Stimulated activated memory B cell treated with anti-CD40 and anti-IgM and Interleukin-4, amounts not matched to agents 10 μg/mL and 1 μg/mL and 100 μg/mL, for 72 hours (primary cell): ENCODE results near the gene RFTN1.

Source experiments
- ATAC-seq: fragments of 150-1000 bp; cut with Tn5 transposase; 2 replicates; pipeline ENCODE4 v1.10.0; 2021
- H3K27ac Mint-ChIP-seq: one replicate; pipeline ENCODE4 v1.8.0; 2022; ENCODE audit warnings: mild to moderate bottlenecking, mixed read lengths
- H3K27me3 Mint-ChIP-seq: one replicate; pipeline ENCODE4 v1.8.0; 2022; ENCODE audit warnings: mixed read lengths
- H3K36me3 Mint-ChIP-seq: one replicate; pipeline ENCODE4 v1.8.0; 2022; ENCODE audit warnings: mixed read lengths
- H3K4me1 Mint-ChIP-seq: one replicate; pipeline ENCODE4 v1.8.0; 2022; ENCODE audit warnings: mixed read lengths
- H3K4me3 Mint-ChIP-seq: one replicate; pipeline ENCODE4 v1.8.0; 2022; ENCODE audit warnings: mild to moderate bottlenecking, moderate library complexity, mixed read lengths
- H3K9me3 Mint-ChIP-seq: one replicate; pipeline ENCODE4 v1.8.0; 2022; ENCODE audit warnings: mixed read lengths

RFTN1 gene

DNA sequence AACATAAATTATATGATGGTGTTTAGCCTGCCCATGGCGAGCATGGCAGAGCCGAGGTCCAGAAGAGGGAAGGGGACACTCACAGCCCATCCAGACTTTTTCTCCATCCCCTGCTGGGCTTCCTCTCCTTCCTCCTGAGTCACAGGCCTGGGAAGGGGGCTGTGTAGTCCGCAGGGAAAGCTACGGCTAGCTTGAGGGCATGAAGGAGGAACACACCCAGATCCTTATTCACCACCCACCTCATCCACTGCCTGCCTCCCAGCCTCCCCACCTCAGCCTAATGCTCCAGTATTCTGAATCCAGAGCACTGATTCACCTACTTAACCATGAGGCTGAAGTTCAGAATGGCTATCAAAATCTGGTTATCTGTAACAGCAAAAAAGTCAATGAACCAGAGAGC, 150.7 kb downstream of the RFTN1 start:
- Mint-ChIP-seq H3K4me1 (peaks cover 43% of the 10 kb centered on the region), H3K36me3 (peaks cover 90% of the 10 kb centered on the region), H3K27ac (no peak overlapping the region), H3K27me3 (no peaks in the 10 kb centered on the region), H3K4me3 (no peak overlapping the region), H3K9me3 (no peaks in the 10 kb centered on the region)
- ATAC-seq = no peak

- Mint-ChIP-seq H3K9me3 (no peaks in the 10 kb centered on the region), H3K36me3 (peaks cover 88% of the 10 kb centered on the region), H3K4me3 (no peak overlapping the region), H3K4me1 (peaks cover 35% of the 10 kb centered on the region), H3K27me3 (no peaks in the 10 kb centered on the region), H3K27ac (no peak overlapping the region)
- no peak for ATAC-seq
Measured at GRCh38 chr3:16361087-16361486, 152.4 kb downstream of the RFTN1 start.

GRCh38 chr3:16359331-16359730, 154.2 kb downstream of the RFTN1 start:
- H3K27ac Mint-ChIP-seq = peak overlapping the region; percentile 5
- no peaks in the 10 kb centered on the region for H3K9me3 Mint-ChIP-seq
- peaks cover 88% of the 10 kb centered on the region for H3K36me3 Mint-ChIP-seq
- peaks cover 22% of the 10 kb centered on the region for H3K4me1 Mint-ChIP-seq
- H3K4me3 Mint-ChIP-seq = no peak overlapping the region
- H3K27me3 Mint-ChIP-seq = no peaks in the 10 kb centered on the region
- no peak for ATAC-seq

DNA sequence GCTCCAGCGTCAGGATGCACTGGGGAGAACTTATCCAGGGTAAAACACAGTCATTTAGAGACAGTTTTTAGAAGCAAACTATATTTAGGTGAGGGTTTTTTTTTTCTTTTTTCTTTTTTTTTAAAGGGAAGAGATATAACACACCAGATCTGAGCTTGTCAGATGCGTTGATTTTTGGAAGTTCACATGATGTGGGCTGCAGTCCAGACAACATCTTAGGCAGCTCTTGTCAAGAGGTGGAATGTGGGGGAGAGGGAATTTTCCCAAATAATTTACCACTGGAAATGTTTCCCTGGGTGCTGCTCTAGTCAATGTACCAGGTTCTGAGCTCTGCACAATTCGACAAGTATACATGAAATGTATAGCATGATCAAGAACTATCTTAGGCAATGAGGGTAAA, 155.2 kb downstream of the RFTN1 start:
- ATAC-seq = no peak
- Mint-ChIP-seq H3K9me3 (no peaks in the 10 kb centered on the region), H3K27me3 (no peaks in the 10 kb centered on the region), H3K36me3 (peaks cover 89% of the 10 kb centered on the region), H3K4me3 (no peak overlapping the region), H3K27ac (no peak overlapping the region), H3K4me1 (peaks cover 22% of the 10 kb centered on the region)

GRCh38 chr3:16357186-16358121, 156.0 kb downstream of the RFTN1 start:
- Mint-ChIP-seq H3K36me3 (peaks cover 89% of the 10 kb centered on the region), H3K4me3 (no peak overlapping the region), H3K9me3 (no peaks in the 10 kb centered on the region), H3K27me3 (no peaks in the 10 kb centered on the region), H3K27ac (peak overlapping the region; percentile 30), H3K4me1 (peaks cover 28% of the 10 kb centered on the region)
- ATAC-seq = no peak

DNA sequence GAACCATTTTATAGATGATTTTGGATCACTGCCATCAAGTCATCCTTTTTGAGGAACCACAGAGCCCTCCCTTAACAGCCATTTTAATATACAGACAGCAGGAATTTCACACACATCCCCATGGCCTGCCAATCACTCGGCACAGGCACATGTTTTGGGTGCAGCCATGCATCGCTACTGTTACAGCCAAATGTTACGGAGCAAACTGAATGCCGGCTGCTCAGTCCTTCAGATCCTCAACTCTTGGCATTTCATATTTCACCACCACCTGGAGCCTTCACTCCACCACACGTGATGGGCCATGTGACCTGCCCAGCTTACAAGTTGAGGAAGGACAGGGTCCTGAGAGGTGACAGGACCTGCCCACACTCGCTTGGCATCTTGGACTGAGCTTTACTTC, 157.7 kb downstream of the RFTN1 start:
- Mint-ChIP-seq H3K27me3 (no peaks in the 10 kb centered on the region), H3K4me1 (peaks cover 25% of the 10 kb centered on the region), H3K27ac (no peak overlapping the region), H3K9me3 (no peaks in the 10 kb centered on the region), H3K36me3 (peaks cover 79% of the 10 kb centered on the region), H3K4me3 (no peak overlapping the region)
- no peak for ATAC-seq

- Mint-ChIP-seq H3K27me3 (no peaks in the 10 kb centered on the region), H3K4me3 (no peak overlapping the region), H3K36me3 (peaks cover 88% of the 10 kb centered on the region), H3K9me3 (no peaks in the 10 kb centered on the region), H3K27ac (no peak overlapping the region), H3K4me1 (peaks cover 23% of the 10 kb centered on the region)
- no peak for ATAC-seq
Measured at GRCh38 chr3:16354291-16354690, 159.2 kb downstream of the RFTN1 start.

- H3K27ac Mint-ChIP-seq = peak overlapping the region; percentile 10
- ATAC-seq = no peak
- H3K4me1 Mint-ChIP-seq = peaks cover 26% of the 10 kb centered on the region
- no peaks in the 10 kb centered on the region for H3K9me3 Mint-ChIP-seq
- H3K36me3 Mint-ChIP-seq = peaks cover 88% of the 10 kb centered on the region
- no peaks in the 10 kb centered on the region for H3K27me3 Mint-ChIP-seq
- H3K4me3 Mint-ChIP-seq = no peak overlapping the region
Measured at GRCh38 chr3:16352428-16352827, 161.1 kb downstream of the RFTN1 start.

DNA sequence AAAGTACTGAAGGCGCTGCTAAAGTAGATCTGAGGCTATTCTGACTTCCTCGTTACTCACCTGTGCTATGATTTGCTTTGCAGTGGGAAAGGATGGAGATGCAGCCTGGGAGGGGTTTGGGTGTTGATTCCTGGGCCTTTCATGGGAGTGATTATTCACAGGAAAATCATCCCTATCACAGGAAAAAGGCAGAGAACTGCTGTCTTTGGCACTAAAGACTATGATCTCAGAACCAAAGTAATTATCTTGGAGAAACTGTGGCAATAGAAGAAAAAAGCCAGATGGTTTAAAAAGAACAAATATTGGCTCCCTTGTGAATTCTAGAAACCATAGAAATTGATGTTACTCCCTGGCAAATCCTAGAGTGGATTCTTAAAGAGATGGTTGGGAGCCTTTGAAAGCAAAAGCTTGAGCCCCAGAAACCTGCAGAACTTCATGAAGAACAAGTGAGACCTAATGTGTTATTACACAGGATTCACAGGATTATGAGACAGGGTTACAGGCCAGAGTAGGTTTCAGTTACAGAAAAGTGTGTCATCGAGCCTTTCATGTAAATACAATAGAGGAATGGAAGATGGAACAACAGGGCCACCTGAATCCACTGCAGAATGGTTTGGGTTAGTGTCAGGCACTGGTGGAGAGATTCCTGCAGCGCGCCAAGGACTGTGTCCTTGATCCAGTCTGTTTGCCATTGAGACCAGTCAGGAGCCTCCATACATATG, 162.7 kb downstream of the RFTN1 start:
- Mint-ChIP-seq H3K27me3 (no peaks in the 10 kb centered on the region), H3K27ac (no peak overlapping the region), H3K4me1 (peaks cover 18% of the 10 kb centered on the region), H3K4me3 (no peak overlapping the region), H3K36me3 (peaks cover 90% of the 10 kb centered on the region), H3K9me3 (no peaks in the 10 kb centered on the region)
- ATAC-seq = no peak

GRCh38 chr3:16349986-16350596, 163.4 kb downstream of the RFTN1 start:
- no peak for ATAC-seq
- Mint-ChIP-seq H3K27ac (no peak overlapping the region), H3K27me3 (no peaks in the 10 kb centered on the region), H3K36me3 (peaks cover 90% of the 10 kb centered on the region), H3K9me3 (no peaks in the 10 kb centered on the region), H3K4me1 (peaks cover 18% of the 10 kb centered on the region), H3K4me3 (no peak overlapping the region)

GRCh38 chr3:16347548-16347947, 166.0 kb downstream of the RFTN1 start:
- no peak for ATAC-seq
- Mint-ChIP-seq H3K36me3 (peaks cover 88% of the 10 kb centered on the region), H3K4me1 (peaks cover 23% of the 10 kb centered on the region), H3K27ac (no peak overlapping the region), H3K27me3 (no peaks in the 10 kb centered on the region), H3K9me3 (no peaks in the 10 kb centered on the region), H3K4me3 (no peak overlapping the region)

DNA sequence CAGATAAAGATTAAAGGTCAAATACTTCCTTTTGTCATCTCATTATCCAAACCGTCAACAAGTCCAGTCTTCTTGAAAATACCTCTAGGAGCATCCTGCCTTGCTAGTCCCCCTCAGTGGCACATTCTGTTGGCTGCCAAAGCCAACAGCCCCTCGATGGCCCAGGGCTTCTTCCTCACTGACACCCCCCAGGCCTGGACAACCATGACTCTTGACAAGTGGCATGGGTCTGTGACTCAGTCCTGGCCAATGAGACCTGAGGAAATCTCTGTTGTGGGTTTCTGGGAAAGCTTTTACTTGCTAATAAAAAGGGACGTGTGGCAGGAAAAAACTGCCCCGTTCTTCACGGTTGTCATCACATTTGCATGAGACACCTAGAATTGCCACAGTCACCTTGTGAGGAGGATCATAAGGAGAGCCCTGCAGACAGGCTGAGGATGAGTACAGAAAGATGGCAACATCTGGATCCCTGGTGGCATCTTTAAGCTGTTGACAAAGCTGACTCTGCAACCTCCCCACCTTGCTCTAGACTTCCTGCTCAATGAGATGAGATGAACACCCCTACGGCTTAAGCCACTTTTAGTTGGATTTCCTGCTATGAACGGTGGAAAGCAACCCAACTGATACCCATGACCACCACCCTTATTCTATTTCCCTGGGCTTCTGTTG, 167.0 kb downstream of the RFTN1 start:
- Mint-ChIP-seq H3K27me3 (no peaks in the 10 kb centered on the region), H3K4me1 (peaks cover 22% of the 10 kb centered on the region), H3K4me3 (no peak overlapping the region), H3K27ac (no peak overlapping the region), H3K9me3 (no peaks in the 10 kb centered on the region), H3K36me3 (peaks cover 87% of the 10 kb centered on the region)
- no peak for ATAC-seq

DNA sequence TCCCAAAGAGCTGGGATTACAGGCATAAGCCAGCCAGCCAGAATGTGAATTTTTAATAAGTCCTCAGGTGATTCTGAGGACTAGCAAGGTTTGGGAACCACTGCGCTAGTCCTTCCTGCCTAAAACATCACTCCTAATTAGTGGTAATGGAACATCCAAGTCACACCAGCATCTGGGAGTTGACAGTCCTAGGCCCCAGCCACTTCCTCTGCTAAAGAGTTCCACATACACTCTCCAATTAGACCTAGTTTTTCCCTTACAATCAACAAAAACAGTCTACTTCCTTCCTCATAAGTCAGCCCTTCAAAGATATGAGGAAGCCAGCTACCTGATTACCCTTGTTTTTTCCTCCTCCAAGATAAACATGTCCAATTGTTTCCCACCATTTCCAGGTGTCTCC, 170.4 kb downstream of the RFTN1 start:
- Mint-ChIP-seq H3K4me1 (peaks cover 29% of the 10 kb centered on the region), H3K9me3 (no peaks in the 10 kb centered on the region), H3K4me3 (no peak overlapping the region), H3K27me3 (no peaks in the 10 kb centered on the region), H3K36me3 (peaks cover 74% of the 10 kb centered on the region), H3K27ac (peak overlapping the region; percentile 41)
- no peak for ATAC-seq

DNA sequence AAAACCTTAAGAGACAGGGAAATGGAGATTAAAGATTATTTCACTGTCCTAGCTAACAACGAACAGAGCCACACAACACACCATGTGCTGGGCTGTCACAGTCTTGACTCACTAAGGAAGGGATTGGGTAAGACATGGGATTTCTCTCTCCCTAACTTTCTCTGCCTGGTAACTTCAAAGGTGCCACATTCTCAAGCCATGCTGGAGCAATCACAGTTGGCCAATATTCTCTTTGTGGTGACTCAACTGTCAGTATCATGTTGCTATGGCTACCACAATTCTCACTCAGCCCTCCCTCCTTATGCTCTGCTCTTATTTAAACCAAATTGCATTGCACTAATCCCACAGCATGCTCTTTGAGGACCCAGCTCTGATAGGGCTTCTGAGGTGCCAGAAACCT, 174.5 kb downstream of the RFTN1 start:
- Mint-ChIP-seq H3K27ac (peak overlapping the region; percentile 21), H3K36me3 (peaks cover 66% of the 10 kb centered on the region), H3K4me1 (peaks cover 34% of the 10 kb centered on the region), H3K4me3 (no peak overlapping the region), H3K9me3 (no peaks in the 10 kb centered on the region), H3K27me3 (no peaks in the 10 kb centered on the region)
- no peak for ATAC-seq
